Astrocyte of the spinal cord (primary cell): ENCODE data around the gene MAPK8IP1.

Source experiments
- DNase-seq: peaks from one replicate; pipeline ENCODE4 v3.0.0; 2011; ENCODE audit warnings: low read depth, low spot score
- H3K4me3 ChIP-seq: 2 replicates; pipeline ENCODE4 v1.5.1; 2011; ENCODE audit warnings: low read depth, mild to moderate bottlenecking, low read length, moderate library complexity
- CTCF ChIP-seq: IDR thresholded peaks from 2 replicates; pipeline ENCODE4 v1.5.1; 2012; ENCODE audit warnings: low read depth, mild to moderate bottlenecking, low read length, inconsistent platforms
- in situ Hi-C: cut with HindIII; loops from 2 replicates; pipeline ENCODE4 v1.10.0; 2017; ENCODE audit warnings: low sequenced_read_pairs

MAPK8IP1 gene

GRCh38 chr11:45920531-45921477 is 35.4 kb downstream of the MAPK8IP1 start:
- in situ Hi-C loops, result no loop called here
- no peak for TF ChIP-seq CTCF
- no peak overlapping the region for H3K4me3 ChIP-seq
- DNase-seq, result no peak

GRCh38 chr11:45921561-45922424 is 36.3 kb downstream of the MAPK8IP1 start:
- in situ Hi-C loops, result no loop called here
- no peak for TF ChIP-seq CTCF
- H3K4me3 ChIP-seq, result no peak overlapping the region
- no peak for DNase-seq

GRCh38 chr11:45922425-45923082 is 37.1 kb downstream of the MAPK8IP1 start, which contains the start of gene LARGE2:
LARGE2 (plus strand) TSS chr11:45922656; CDS start chr11:45922883, 227 bp downstream.
- TF ChIP-seq CTCF, result no peak
- H3K4me3 ChIP-seq, result no peak within 1 kb of the TSS
- in situ Hi-C loops, result no loop called here
- DNase-seq, result no peak

- TF ChIP-seq CTCF, result no peak
- in situ Hi-C loops, result no loop called here
- no peak for DNase-seq
- H3K4me3 ChIP-seq, result no peak overlapping the region
Observed at GRCh38 chr11:45924036-45924915, 38.8 kb downstream of the MAPK8IP1 start.

- no peak overlapping the region for H3K4me3 ChIP-seq
- no peak for TF ChIP-seq CTCF
- no peak for DNase-seq
- in situ Hi-C loops, result no loop called here
Observed at GRCh38 chr11:45924927-45925326, 39.5 kb downstream of the MAPK8IP1 start.
